Kidney (tissue), 14 donors: ENCODE data around the gene ETV6. TPM values are rescaled to one million over a fixed set of nuclear protein-coding genes. Genes with fewer than 3 reads are reported as not detected.
A peak's percentile ranks its signal among the peaks of the same experiment; 100 is the strongest.

Experiments used
- DNase-seq, 5 donors: peaks; one replicate each; pipeline ENCODE4 v3.0.0-alpha.2; 2013 to 2020
- FAIRE-seq: peaks from 2 replicates; lab custom pipeline; 2012; peaks lifted over from hg19 to GRCh38; lab: Jason Lieb, UNC
- H3K27ac ChIP-seq, 2 donors: one replicate each; pipeline ENCODE4 v1.7.0; 2013; ENCODE audit warnings: low read depth in 2 of 2, low read length in 2 of 2, inconsistent platforms in 1 of 2
- H3K27me3 ChIP-seq: one replicate; pipeline ENCODE4 v1.7.1; 2013; ENCODE audit warnings: low read length, inconsistent platforms; ENCODE audit not compliant: control insufficient read depth, insufficient read depth
- H3K36me3 ChIP-seq, 3 donors: one replicate each; pipeline versions ENCODE4 v1.7.0 to v1.7.1; 2013; ENCODE audit warnings: low read length in 3 of 3, control low read depth in 1 of 3, inconsistent platforms in 1 of 3; ENCODE audit not compliant: insufficient read depth in 3 of 3, control insufficient read depth in 2 of 3
- H3K4me1 ChIP-seq, 3 donors: one replicate each; pipeline versions ENCODE4 v1.7.0 to v1.7.1; 2013; ENCODE audit warnings: low read length in 3 of 3, inconsistent platforms in 1 of 3, low read depth in 1 of 3; ENCODE audit not compliant: control insufficient read depth in 2 of 3, insufficient read depth in 2 of 3
- H3K4me3 ChIP-seq, 3 donors: one replicate each; pipeline versions ENCODE4 v1.7.0 to v1.8.1; 2013; ENCODE audit warnings: low read length in 3 of 3, control low read depth in 1 of 3, inconsistent platforms in 1 of 3
- H3K9ac ChIP-seq, 3 donors: one replicate each; pipeline versions ENCODE4 v1.7.0 to v1.7.1; 2013; ENCODE audit warnings: low read length in 3 of 3, control low read depth in 1 of 3, inconsistent platforms in 1 of 3
- H3K9me3 ChIP-seq, 3 donors: one replicate each; pipeline versions ENCODE4 v1.7.0 to v1.7.1; 2013; ENCODE audit warnings: low read length in 3 of 3, control low read depth in 1 of 3, inconsistent platforms in 1 of 3; ENCODE audit not compliant: control insufficient read depth in 2 of 3, insufficient read depth in 1 of 3
- CTCF ChIP-seq: IDR thresholded peaks from 3 replicates; pipeline ENCODE4 v1.5.1; 2012; ENCODE audit warnings: mild to moderate bottlenecking, moderate library complexity, borderline replicate concordance; ENCODE audit not compliant: insufficient read depth; ENCODE audit errors: extremely low read depth
- intact Hi-C: fragments of 100-400 bp; cut with DNase I; formaldehyde crosslinking; loops from one replicate; pipeline ENCODE4 v1.11.1; 2022
- polyA plus RNA-seq: library from polyadenylated mRNA; stranded (reverse); fragments of 350-450 nt; fragmentation: Illumina TruSeq; extraction: RNeasy Lipid Tissue Mini Kit (QIAGEN cat#74804); gene quantifications from one replicate; pipeline ENCODE4 v1.2.3, GENCODE V29; 2014; ENCODE audit warnings: low read depth, low replicate concordance; ENCODE audit not compliant: insufficient read depth
- total RNA-seq: library from RNA; stranded (reverse); fragmentation: NEBNext Ultra II Directional; extraction: Animal tissue kit (Norgen Biotek cat#: 25700); gene quantifications from one replicate; pipeline ENCODE4 v1.2.1, GENCODE V29; 2021
- donor health status: control.
- donor health status: control.
- donor health status: control.
- donor health status: control.
- donor health status: control.
- donor health status: DM: yes; HTN: yes; CAD: no.
- donor health status: Normal renal cell carcinoma (clear cell type).

ETV6 gene
- total and polyA plus RNA-seq, 2 donors from 2014 or later, result 5.2 to 59.8 TPM

GRCh38 chr12:11829764-11830194 lies 180.3 kb downstream of the ETV6 start:
- Histone ChIP-seq H3K36me3 (no peaks in the 10 kb centered on the region), H3K27ac (peak overlapping the region in 1 of 2 donors; percentile 71), H3K9me3 (no peaks in the 10 kb centered on the region), H3K9ac (no peak overlapping the region), H3K4me1 (peaks cover 0 to 24% (median 14%) of the 10 kb centered on the region in 3 donors), H3K27me3 (no peaks in the 10 kb centered on the region), H3K4me3 (peak overlapping the region in 1 of 3 donors; percentile 12)
- FAIRE-seq, result no peak
- TF ChIP-seq CTCF, result no peak
- DNase-seq, result no peak
- intact Hi-C loops, result no loop called here

- Histone ChIP-seq H3K4me3 (no peak overlapping the region), H3K4me1 (peaks cover 0 to 24% (median 14%) of the 10 kb centered on the region in 3 donors), H3K27me3 (no peaks in the 10 kb centered on the region), H3K9ac (no peak overlapping the region), H3K27ac (peak overlapping the region in 1 of 2 donors; percentile 71), H3K9me3 (no peaks in the 10 kb centered on the region), H3K36me3 (no peaks in the 10 kb centered on the region)
- intact Hi-C loops, result no loop called here
- TF ChIP-seq CTCF, result no peak
- FAIRE-seq, result no peak
- DNase-seq, result no peak
Measured at GRCh38 chr12:11830307-11830801, 180.9 kb downstream of the ETV6 start.

GRCh38 chr12:11832093-11832492 lies 182.6 kb downstream of the ETV6 start:
- intact Hi-C loops, result no loop called here
- Histone ChIP-seq H3K9ac (no peak overlapping the region), H3K27me3 (no peaks in the 10 kb centered on the region), H3K27ac (no peak overlapping the region), H3K4me3 (no peak overlapping the region), H3K9me3 (no peaks in the 10 kb centered on the region), H3K36me3 (no peaks in the 10 kb centered on the region), H3K4me1 (peaks cover 0 to 24% (median 16%) of the 10 kb centered on the region in 3 donors)
- FAIRE-seq (no peak), DNase-seq (no peak)
- no peak for TF ChIP-seq CTCF
